HG03520 (cell line): ENCODE measurements around the gene SYF2.
"Not testable (repeated sequence)": the region's sequence is repeated elsewhere in the genome, so short reads cannot be mapped to it uniquely, and the experiment has no call there.

Experiments used
- ATAC-seq: cut with Tn5 transposase; IDR thresholded peaks from one replicate; pipeline ENCODE4 v1.9.1; 2021; ENCODE audit warnings: mild to moderate bottlenecking, moderate library complexity; ENCODE audit not compliant: unreplicated experiment

Gene SYF2

DNA sequence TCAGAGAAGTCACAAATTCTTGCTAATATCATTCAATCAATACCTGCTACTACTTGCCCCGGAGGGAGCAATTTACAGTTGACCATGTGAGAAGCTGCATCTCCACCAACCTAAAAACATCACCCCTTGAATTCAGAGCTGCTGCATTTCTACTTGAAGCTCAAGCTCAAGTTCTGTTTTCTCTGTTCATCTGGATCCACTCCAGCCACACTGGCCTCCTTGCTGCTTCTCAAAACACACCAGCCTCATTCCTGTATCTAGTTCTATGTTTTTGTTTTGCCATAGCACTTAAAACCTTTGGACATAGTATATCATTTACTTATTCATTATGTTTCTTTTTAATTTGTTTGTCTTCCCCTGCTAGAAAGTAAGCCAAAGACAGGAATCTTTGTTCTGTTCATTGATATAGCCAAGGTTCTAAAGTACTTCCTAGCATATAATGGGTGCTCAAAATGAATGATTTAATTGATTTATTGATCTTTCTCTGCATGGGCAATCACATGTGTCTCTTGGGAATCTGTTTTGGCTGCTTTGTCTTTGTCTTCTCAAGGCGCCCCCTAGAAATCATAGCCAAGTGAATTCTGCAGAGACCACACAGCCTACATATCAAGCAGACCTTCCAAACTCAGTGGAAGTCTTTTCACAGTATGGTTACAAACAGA lies 23.6 kb downstream of the SYF2 start:
- no peak for ATAC-seq

DNA sequence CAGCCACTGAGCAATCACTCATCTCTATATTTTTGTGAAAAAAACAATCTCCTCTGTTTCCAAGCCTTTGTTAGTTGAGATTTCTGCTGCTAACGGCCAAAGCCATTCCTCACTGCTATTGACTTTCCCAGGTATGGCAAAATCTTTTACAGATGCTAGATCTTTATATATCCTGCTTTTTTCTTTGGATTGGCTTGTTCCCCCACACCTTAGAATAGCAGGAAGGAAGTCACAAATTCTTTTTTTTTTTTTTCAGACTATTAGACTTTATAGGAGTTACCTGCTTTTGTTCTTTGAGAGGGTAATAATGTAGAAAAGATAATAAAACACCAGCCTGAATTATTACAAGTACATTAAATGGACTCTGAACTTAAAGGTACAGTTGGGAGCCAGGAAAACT lies 24.2 kb downstream of the SYF2 start:
- ATAC-seq = no peak

GRCh38 chr1:25206201-25206600 lies 26.1 kb downstream of the SYF2 start:
- no peak for ATAC-seq

DNA sequence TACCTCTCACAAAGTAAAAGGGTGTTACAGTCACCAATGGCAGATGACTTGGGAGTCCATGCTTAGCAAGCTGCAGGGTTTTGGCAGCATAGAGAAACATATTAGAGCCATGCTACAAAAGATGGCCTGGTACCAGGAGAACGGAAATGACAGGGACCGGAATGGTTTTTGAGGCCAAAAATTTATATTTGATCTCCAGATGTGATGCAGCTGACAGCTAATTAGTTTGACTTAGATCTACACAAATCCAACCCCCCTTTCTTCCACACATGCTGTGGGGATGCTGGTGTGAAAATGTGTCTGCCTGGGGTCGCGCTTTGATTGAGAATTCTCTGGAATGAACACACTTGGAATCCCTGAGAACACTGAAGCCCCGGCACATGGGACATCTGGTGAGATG lies 26.5 kb downstream of the SYF2 start:
- no peak for ATAC-seq

- no peak for ATAC-seq
These were observed 27.4 kb downstream of the SYF2 start for GRCh38 chr1:25204797-25205480.

DNA sequence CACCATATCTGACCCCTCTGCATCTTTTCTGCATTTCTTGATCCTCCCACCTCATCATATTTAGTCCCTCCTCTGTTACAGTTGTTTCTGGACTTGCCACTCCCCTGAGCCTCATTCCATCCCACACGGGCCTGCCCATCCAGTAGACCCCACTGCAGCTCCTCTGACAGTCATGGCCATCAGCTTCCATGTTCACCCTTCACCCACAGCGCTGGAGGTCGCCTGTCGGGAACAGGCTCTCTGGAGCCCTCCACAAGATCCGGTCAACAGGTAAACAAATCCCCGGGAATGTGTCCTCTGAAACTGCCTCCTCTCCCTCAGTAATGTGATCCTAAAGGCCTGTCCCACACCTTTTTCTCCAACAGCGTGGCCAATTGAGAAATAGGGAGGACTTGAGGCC lies 31.3 kb downstream of the SYF2 start:
- no peak for ATAC-seq

- ATAC-seq = no peak
These were observed 32.3 kb downstream of the SYF2 start for GRCh38 chr1:25199819-25200620.

DNA sequence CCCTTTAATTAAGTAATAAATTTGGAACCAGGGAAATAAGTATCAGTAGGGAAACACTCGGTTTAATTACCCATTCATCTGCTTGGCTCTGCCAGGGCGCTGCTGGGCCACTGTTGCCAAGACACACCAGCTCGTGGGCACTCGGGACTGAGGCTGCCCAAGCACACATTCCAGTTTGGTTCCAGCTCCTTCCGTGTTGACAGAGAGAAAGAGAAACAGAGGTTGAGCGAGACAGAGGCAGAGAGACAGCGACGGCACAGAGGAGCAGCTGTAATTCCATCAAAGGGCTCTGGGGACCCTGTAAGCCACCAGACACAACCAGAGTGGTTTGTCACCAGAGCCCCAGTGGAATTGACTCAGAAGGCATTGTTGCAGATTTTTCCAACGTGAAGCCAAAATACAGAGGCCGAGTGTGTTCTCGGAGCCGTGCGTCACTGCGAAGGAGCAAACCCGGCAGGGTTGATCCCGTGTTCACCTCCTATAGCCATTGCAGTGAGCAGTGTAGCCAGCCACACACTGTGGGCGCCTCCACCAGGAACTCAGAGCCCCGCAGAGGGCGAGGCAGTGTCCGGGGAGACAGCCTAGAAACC lies 33.5 kb downstream of the SYF2 start:
- no peak for ATAC-seq

GRCh38 chr1:25197982-25198662 lies 34.2 kb downstream of the SYF2 start:
- no peak for ATAC-seq

DNA sequence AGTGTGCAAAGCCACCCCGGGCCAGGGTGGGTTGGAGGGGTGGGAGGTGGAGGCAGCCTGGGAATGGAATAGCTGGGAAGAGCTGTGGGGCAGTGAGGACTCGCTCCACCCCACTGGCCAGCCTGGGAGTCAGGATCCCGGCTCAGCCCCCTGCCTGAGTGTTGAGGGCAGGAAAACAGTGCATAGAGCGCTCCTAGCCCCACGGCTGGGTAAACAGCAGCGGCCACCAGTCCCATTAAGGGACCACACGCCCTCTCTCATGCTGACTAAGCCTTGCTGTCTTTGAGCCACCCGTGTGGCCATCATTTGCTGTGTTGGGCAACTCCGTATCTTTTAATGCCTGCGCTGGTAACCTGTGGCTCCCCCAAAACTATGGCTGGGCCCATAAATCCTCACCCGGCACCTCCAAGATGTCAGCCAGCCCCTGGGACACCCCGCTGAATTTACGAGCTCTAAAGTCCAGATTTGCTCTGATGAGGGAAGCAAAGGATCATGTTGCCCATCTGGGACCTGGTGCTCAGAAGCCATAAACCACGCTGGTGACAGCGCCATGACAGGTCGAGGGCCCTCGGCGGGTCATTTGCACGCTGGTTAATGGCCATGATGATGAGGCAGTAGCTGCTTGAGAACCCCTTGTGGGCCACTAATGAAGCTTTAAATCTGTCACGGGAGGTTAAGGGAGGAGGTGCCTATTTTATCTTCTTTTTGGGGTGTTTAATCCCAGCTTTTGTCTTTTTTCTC lies 34.9 kb downstream of the SYF2 start:
- no peak for ATAC-seq

DNA sequence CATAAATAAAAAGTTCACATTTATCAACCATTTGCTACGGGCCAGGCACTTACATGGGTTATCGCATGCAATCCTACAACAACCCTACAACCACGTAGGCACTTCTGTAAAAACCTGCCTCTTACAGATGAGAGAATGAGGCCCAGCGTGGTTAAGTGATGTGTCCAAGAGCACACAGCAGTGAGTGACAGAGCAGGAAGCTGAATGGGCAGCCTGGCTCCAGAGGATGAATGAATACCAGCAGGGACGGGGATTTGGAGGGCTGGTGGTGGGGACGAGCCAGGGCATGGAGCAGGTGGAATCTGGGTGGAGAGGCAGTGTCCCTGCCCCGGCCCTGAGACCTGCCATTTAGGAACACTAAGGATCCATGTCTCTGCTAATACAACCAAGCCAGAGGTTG lies 35.5 kb downstream of the SYF2 start:
- ATAC-seq = no peak

DNA sequence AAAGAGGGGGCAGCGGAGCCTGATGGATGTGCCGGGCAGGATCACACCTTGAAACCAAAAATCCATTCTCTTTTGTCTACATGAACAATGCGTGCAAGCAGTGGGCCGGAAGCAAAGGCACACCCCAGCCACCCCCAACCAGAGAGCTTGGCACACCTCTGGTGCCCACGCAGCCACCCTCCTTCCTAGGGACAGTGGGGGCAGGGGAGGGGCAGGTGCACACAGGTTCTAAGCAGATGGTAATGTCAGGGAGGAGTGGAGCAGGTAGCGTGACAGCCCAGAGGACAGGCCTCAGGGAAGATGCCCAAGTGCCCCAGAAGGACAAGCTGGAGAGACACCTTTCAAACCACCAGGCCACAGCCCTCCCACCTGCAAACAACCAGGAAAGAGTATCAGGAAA lies 36.5 kb downstream of the SYF2 start:
- no peak for ATAC-seq

- ATAC-seq = no peak
These were observed 37.7 kb downstream of the SYF2 start for GRCh38 chr1:25194572-25195020.

GRCh38 chr1:25194054-25194453 lies 38.2 kb downstream of the SYF2 start:
- ATAC-seq = no peak

DNA sequence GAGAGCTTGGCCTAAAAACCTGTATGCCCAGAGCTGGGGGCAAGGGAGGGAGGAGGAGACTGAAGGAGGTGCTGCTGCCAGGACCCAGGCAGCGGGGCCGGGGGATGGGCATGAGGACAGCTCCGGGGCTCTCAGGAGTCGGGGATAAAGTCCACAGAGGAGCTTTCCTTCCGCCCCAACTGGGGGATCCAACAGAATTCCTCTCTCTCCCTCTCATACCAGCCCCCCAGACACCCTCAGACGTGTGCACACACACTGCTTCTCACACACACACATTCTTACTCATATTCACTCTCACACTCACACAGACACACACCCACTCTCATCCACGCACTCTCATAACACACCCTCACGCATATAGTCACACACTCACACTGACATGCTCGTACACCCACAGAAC lies 39.1 kb downstream of the SYF2 start:
- ATAC-seq = no peak

DNA sequence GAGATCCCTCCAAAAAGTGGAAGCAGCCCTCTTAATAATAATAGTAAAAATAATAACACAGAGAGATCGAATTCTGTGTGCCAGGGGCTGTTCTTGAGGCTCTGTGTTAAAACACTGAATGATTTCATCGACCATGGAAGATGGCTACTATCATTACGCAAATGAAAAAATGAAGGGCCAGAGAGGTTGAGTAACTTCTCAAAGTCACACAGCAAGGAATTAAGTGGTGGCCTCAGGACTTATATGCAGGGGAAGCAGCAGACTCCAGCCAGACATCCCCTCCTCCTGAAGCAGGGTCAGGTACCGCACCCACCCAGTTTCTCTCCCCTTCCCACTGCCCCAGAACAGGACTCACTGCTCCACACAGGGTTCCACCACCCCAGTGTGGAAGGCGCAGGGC lies 40.1 kb downstream of the SYF2 start:
- ATAC-seq = no peak

DNA sequence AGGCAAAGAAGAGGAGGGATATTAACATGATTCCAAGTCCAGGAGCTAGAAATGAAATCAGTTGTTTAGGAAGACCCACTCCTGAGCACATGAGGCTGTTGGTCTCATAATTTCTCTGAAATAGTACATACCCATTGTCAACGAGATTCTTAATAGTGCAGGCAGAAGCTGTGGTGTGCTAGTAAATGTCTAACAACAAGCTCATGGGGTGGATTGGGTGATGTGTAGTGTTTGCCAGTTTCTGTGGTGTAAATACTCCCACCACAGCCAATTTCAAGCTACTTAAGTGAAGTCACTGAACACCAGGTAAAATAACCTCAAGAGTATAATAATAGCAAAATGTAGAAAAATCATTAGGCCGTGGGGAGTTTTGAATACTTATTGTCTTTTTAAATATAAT lies 42.0 kb downstream of the SYF2 start:
- ATAC-seq = no peak

- not testable (repeated sequence) for ATAC-seq
These were observed 44.4 kb downstream of the SYF2 start for GRCh38 chr1:25187904-25188303.

DNA sequence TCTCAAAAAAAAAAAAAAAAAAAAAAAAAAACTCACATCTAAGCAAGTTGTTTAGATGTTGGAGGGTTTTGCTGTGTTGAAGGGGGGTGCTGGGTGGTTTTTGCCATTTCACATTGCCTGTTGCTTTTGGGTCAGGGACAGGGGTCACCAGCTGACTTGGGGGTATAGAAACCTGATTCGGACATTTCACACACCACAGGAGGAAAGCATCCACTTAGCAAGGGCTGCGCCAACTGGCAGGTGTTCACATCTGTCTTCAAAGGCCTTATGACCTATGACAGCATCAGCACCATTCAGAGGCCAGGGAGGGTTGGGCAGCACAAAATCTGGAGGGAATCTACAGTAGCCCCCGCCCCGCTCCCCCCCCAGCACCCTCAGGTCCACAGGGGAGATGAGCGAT lies 45.2 kb downstream of the SYF2 start:
- ATAC-seq = no peak
